Skeletal muscle tissue (tissue), 1 donor: ENCODE results near the gene MORC4. TPM values are rescaled to one million over a fixed set of nuclear protein-coding genes. Genes with fewer than 3 reads are reported as not detected.

Experiments
- total RNA-seq: library from RNA; depleted of rRNA; stranded (reverse); fragments of >200 nt; gene quantifications from one replicate; pipeline ENCODE4 v1.2.3, GENCODE V29; 2014

The MORC4 gene
- total RNA-seq, 1 donor from 2014 or later: 34.4 TPM

Other genes starting within 250 kb of the MORC4 start
- gene TBC1D8B, start 197.5 kb downstream of the MORC4 start, total RNA-seq: 8.4 TPM
- gene RIPPLY1, start 96.9 kb downstream of the MORC4 start, total RNA-seq: not detected
- gene CLDN2, start 79.8 kb downstream of the MORC4 start, total RNA-seq: under 0.01 TPM
- 8.9 TPM for gene RBM41, start 118.6 kb upstream of the MORC4 start, total RNA-seq
- gene NUP62CL, start 206.2 kb upstream of the MORC4 start, total RNA-seq: 1.6 TPM
- gene DNAAF6, start 206.4 kb upstream of the MORC4 start, total RNA-seq: not detected